ENCODE data around the gene MSMP. TPM values are rescaled to one million over a fixed set of nuclear protein-coding genes. Genes with fewer than 3 reads are reported as not detected.

Gene MSMP, protein sequence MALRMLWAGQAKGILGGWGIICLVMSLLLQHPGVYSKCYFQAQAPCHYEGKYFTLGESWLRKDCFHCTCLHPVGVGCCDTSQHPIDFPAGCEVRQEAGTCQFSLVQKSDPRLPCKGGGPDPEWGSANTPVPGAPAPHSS
- not detected for total RNA-seq

DNA sequence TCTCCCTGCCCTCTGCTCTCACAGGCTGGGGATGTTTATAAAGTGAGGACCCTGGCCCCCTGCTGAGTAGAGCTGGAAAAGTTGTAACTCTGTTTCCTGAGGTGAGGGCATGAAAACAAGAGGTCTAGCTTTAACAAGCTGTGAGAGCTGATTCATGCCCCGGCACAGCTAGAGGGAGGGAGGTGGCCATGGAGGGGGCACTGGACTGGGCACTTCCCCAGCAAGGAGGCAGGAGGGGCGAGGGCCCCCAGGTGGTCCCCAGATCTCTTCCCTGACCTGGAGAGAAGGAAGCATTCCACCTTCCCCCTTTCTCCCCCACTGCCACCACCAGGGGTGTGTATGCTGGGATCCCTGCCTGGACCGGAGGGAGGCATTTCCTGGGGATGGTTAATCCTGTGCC lies at the start of gene MSMP:
TSS of gene MSMP (minus strand) at position 13 of the 400 bp plus-strand sequence. CDS start 147 bp downstream, outside the sequence.
- no peak for DNase-seq
- no peak within 1 kb of the TSS for H3K27ac ChIP-seq
- peaks cover 0 to 27% (median 9%) of the 10 kb centered on the region in 4 donors for H3K4me1 ChIP-seq
- H3K4me3 ChIP-seq, result no peak within 1 kb of the TSS
- TF ChIP-seq, protein P1, sequence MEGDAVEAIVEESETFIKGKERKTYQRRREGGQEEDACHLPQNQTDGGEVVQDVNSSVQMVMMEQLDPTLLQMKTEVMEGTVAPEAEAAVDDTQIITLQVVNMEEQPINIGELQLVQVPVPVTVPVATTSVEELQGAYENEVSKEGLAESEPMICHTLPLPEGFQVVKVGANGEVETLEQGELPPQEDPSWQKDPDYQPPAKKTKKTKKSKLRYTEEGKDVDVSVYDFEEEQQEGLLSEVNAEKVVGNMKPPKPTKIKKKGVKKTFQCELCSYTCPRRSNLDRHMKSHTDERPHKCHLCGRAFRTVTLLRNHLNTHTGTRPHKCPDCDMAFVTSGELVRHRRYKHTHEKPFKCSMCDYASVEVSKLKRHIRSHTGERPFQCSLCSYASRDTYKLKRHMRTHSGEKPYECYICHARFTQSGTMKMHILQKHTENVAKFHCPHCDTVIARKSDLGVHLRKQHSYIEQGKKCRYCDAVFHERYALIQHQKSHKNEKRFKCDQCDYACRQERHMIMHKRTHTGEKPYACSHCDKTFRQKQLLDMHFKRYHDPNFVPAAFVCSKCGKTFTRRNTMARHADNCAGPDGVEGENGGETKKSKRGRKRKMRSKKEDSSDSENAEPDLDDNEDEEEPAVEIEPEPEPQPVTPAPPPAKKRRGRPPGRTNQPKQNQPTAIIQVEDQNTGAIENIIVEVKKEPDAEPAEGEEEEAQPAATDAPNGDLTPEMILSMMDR (IDR thresholded peaks at IDR 0.05), result no peak
- TF ChIP-seq POLR2A (IDR thresholded peaks at IDR 0.05), result no peak
- H3K27me3 ChIP-seq, result no peaks in the 10 kb centered on the region
- H3K36me3 ChIP-seq, result peaks cover 0 to 47% (median 0%) of the 10 kb centered on the region in 3 donors
- no peaks in the 10 kb centered on the region for H3K9me3 ChIP-seq

DNA sequence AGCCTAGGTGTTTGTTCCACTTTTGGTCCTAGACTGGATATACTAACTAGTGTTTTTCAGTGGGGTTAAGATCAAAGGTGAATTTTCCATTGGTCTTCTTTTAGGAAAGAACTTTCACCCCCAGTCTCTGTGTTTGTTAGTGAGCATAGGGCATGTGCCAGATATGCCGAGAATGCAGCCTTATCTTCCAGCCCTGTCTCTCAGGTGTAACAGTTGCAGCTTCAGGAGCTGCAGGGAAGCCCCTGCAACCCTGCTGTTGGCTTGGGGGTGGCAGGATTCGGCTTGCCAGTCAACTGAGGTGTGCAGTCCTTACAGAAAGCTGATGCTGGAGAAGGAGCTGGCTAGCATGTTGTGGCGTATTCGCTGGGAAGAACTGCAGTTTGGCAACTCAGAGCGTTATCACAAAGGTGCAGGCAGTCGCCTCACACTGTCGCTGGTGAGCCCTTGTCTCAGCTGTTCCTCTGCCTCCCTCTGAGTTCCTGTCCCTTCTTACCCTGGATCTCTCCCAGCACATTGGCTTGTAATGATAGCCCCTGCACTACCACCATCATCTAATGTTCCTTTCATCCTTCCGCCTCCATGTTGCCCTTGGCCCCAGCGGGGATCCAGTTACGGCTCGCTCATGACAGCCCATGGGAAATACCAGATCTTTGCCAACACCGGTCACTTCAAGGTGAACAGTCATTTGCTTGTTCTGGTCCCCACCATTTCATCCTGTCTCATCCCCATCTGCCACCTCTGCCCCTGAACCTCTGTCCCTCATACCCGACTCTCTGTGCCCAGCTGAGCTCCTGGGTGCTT lies 47.5 kb upstream of the MSMP start:
- Histone ChIP-seq H3K4me1 (no peaks in the 10 kb centered on the region), H3K9me3 (no peaks in the 10 kb centered on the region), H3K27ac (no peak overlapping the region), H3K36me3 (peaks cover 0 to 27% (median 0%) of the 10 kb centered on the region in 3 donors), H3K27me3 (no peaks in the 10 kb centered on the region), H3K4me3 (no peak overlapping the region)
- no peak for DNase-seq
- TF ChIP-seq, protein P1 (IDR thresholded peaks at IDR 0.05), result no peak
- TF ChIP-seq POLR2A (IDR thresholded peaks at IDR 0.05), result no peak

DNA sequence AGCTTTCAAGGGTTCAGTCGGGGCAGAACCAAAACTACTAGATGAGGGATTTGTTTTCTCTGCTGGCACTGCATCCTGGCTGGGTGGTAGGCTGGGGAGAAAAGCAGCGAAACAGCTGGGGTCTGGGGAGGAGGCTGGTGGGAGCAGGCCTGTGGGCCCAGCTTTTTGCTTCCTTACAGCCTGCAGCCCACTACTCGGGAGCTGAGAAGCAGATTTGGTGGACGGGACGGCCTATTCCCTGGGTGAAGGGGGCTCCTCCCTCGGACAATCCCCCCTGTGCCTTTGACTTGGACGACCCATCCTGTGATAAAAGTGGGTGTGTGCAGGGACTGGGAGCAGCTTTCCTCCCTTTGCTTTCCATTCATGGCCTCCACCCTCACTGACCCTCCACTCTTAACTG lies 46.5 kb upstream of the MSMP start:
- H3K27ac ChIP-seq, result no peak overlapping the region
- no peak for TF ChIP-seq POLR2A (IDR thresholded peaks at IDR 0.05)
- TF ChIP-seq, protein P1 (IDR thresholded peaks at IDR 0.05), result no peak
- peaks cover 0 to 19% (median 0%) of the 10 kb centered on the region in 3 donors for H3K36me3 ChIP-seq
- no peaks in the 10 kb centered on the region for H3K27me3 ChIP-seq
- no peaks in the 10 kb centered on the region for H3K4me1 ChIP-seq
- DNase-seq, result no peak
- no peak overlapping the region for H3K4me3 ChIP-seq
- no peaks in the 10 kb centered on the region for H3K9me3 ChIP-seq

DNA sequence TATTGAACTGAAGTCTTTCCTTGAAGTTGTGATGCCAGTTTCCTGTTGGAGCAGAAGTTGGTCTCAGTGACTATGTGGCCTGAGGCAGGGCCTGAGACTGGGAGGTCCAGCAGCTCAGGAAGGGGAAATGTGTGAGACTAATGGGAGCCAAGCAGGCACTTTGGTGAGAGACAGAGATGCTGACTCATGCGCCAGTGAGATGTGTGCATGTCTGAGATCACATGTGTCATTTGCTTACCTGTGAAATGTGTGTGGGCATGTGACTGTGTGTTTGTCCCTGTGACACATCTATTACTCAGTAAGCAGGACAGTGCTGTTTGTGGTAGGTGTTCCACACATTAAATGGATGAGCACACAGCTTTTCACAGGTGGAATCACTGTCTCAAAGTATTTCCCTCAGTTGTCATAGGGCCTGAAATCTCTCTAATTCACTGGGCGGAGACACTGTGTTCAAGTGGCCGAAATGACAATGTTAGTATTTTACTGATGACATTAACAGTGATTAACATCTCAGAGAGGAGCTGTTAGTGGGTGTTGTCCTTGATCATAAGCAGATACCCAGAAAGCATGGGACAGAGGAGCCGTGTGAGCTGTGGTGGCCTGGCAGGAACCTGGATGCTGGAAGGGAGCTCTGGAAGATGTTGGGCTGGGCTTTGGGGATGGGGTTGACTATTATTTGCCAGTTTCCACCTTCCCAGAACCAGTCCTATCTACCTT lies 44.7 kb upstream of the MSMP start:
- Histone ChIP-seq H3K36me3 (peaks cover 0 to 16% (median 0%) of the 10 kb centered on the region in 3 donors), H3K4me3 (no peak overlapping the region), H3K27ac (no peak overlapping the region), H3K4me1 (peaks cover 0 to 13% (median 0%) of the 10 kb centered on the region in 4 donors), H3K27me3 (no peaks in the 10 kb centered on the region), H3K9me3 (no peaks in the 10 kb centered on the region)
- DNase-seq, result no peak
- TF ChIP-seq, protein P1 (IDR thresholded peaks at IDR 0.05), result no peak
- TF ChIP-seq POLR2A (IDR thresholded peaks at IDR 0.05), result no peak

DNA sequence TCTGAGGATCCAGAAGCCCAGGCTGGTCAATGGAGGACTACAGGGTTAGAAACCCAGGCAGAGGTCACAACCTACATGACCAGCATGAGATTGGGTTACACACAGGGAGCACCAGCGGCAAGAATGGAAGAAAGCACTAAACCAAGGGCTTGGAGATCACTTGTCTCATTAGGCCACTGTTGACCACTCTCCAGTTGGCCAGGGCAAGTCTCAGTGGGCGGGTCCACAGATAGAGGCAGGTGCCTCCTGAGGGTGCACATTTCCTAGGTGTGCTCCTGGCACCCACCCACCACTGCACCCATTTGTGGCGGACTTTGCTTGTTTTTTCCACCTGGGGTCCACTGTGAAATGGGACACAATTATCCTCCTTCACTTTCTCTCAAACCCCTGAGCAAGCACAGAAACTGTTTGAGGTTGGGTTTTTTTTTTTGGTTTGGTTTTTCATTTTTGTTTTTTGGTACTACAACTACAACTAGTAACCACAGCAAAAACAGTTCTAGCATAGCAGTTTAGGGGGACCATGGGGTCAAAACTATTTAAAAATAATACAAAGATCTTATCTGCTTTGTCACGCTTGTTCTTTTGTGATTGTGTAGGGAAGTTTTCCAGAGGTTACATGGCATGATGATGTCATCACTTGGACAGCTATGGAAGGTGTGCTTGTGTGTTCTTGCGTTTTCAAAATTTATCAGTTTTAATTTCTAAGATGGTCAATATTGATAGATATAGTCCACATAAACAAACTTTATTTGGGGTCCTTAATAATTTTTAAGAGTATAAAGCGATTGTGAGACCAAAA lies 43.4 kb upstream of the MSMP start:
- no peak overlapping the region for H3K27ac ChIP-seq
- no peaks in the 10 kb centered on the region for H3K9me3 ChIP-seq
- H3K4me1 ChIP-seq, result peaks cover 0 to 19% (median 0%) of the 10 kb centered on the region in 4 donors

More for the DNA sequence above, 43.4 kb upstream of the MSMP start:
- H3K36me3 ChIP-seq, result peaks cover 0 to 11% (median 0%) of the 10 kb centered on the region in 3 donors
- TF ChIP-seq POLR2A (IDR thresholded peaks at IDR 0.05), result no peak
- TF ChIP-seq, protein P1 (IDR thresholded peaks at IDR 0.05), result no peak
- DNase-seq, result no peak
- H3K27me3 ChIP-seq, result no peaks in the 10 kb centered on the region
- no peak overlapping the region for H3K4me3 ChIP-seq

Data from Peyer's patch (tissue), 4 donors.